Epithelial cell of esophagus (primary cell): ENCODE results near the gene PPFIA2.
A peak's percentile ranks its signal among the peaks of the same experiment; 100 is the strongest.

Experiments used
- DNase-seq: peaks from one replicate; pipeline ENCODE4 v3.0.0; 2010; ENCODE audit warnings: low read depth
- H3K4me3 ChIP-seq: 2 replicates; pipeline ENCODE4 v1.5.1; 2011; ENCODE audit warnings: mild to moderate bottlenecking, low read length, control low read depth
- TF ChIP-seq, protein P1 (sequence below): IDR thresholded peaks from 2 replicates; pipeline ENCODE4 v1.5.1; 2011; ENCODE audit warnings: low read depth, mild to moderate bottlenecking, low read length, control low read depth, inconsistent platforms; ENCODE audit not compliant: insufficient read depth; ENCODE audit errors: missing control alignments

PPFIA2 gene

DNA sequence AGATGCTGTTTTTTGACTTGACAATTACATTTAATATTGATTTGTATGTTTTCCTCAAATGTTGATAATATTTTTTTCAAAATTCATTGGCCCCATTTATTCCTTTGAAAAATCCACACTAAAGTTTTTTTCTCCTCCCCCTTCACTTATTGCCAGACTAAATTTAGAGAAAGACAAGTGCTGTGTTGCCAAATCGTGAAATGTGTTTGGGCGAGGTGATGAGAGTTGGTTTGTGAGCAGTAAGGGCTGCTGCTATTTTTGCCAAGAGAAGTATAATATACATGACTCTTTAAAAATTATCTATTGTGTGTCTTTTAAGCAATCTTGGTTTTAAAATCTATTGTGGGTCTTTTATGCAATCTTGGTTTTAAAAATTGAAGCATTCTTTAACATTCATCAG, 188.9 kb downstream of the PPFIA2 start:
- no peak overlapping the region for H3K4me3 ChIP-seq
- TF ChIP-seq, protein P1, sequence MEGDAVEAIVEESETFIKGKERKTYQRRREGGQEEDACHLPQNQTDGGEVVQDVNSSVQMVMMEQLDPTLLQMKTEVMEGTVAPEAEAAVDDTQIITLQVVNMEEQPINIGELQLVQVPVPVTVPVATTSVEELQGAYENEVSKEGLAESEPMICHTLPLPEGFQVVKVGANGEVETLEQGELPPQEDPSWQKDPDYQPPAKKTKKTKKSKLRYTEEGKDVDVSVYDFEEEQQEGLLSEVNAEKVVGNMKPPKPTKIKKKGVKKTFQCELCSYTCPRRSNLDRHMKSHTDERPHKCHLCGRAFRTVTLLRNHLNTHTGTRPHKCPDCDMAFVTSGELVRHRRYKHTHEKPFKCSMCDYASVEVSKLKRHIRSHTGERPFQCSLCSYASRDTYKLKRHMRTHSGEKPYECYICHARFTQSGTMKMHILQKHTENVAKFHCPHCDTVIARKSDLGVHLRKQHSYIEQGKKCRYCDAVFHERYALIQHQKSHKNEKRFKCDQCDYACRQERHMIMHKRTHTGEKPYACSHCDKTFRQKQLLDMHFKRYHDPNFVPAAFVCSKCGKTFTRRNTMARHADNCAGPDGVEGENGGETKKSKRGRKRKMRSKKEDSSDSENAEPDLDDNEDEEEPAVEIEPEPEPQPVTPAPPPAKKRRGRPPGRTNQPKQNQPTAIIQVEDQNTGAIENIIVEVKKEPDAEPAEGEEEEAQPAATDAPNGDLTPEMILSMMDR = no peak
- no peak for DNase-seq

DNA sequence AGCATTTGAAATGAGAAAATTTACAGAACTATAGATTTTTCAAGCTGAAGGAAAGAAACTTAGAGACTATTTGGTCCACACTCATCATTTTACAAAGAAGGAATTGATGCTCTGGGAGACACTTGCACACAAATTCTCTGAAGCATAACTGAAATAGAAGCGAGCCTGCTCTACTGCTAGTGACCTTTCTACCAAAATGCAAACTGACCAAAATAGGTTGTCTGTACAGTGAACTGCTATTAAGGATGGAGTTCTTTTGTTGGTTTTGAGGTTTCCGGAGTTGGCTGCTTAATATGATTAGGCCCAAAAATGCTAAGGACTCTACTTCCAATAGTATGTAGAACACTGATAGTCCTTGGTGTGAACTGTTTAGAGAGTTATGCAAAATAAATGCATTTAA, 194.9 kb downstream of the PPFIA2 start:
- DNase-seq = no peak
- TF ChIP-seq, protein P1 = no peak
- no peak overlapping the region for H3K4me3 ChIP-seq

DNA sequence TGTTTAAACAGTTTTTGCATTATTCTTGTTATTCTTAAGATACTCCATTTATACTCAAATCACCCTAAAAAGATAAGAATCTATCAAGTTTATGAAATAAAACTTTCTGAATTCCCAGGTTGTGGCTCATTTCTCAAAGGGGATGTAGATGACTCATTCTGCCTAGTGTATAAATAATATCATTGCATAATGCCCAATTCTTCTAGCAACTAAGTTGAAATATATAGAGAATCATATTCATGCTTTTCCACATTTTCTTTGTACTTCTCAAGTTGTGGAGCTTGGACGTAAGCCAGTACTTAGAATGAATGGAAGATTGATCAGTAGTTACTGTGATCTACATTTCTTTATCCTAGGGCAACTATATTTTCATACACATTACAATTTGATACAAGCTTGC, 201.1 kb downstream of the PPFIA2 start:
- peak; percentile 7 for DNase-seq

GRCh38 chr12:81546811-81547210, 212.3 kb downstream of the PPFIA2 start:
- no peak overlapping the region for H3K4me3 ChIP-seq
- no peak for DNase-seq
- TF ChIP-seq, protein P1 = no peak

More for the DNA sequence above, 201.1 kb downstream of the PPFIA2 start:
- H3K4me3 ChIP-seq = no peak overlapping the region
- TF ChIP-seq, protein P1 = no peak

DNA sequence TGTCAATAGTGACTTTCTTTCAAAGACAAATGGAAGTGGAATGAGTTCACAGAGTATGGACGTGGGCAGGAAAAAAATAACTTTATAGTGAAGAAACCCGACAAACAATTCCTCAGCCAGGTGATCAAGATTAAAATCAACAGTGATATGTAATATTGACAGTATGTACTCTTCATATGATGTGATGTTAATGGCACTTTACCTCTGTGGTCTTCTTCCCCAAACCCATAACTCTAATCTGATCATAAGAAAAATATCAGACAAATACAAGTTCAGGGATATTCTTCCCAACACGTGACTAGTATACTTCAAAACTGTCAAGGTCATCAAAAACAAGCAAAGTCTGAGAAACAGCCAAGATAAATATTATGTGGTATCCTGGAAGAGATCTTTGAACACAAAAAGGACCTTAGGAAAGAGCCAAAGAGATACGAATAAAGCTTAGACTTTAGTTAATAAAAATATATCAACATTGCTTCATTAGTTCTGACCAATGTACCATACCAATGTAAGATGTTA, 215.5 kb downstream of the PPFIA2 start:
- H3K4me3 ChIP-seq = no peak overlapping the region
- DNase-seq = no peak
- TF ChIP-seq, protein P1 = no peak

GRCh38 chr12:81542065-81543010, 216.8 kb downstream of the PPFIA2 start:
- TF ChIP-seq, protein P1 = no peak
- H3K4me3 ChIP-seq = no peak overlapping the region
- no peak for DNase-seq

- no peak for DNase-seq
- TF ChIP-seq, protein P1 = no peak
- H3K4me3 ChIP-seq = no peak overlapping the region
These were observed 218.0 kb downstream of the PPFIA2 start for GRCh38 chr12:81541121-81541520.
